WERI-Rb-1 (cell line): Measurements from ENCODE around the gene STK32C.

Experiments
- DNase-seq: peaks from one replicate; pipeline ENCODE4 v3.0.0-alpha.2; 2020
- H3K27ac ChIP-seq: fragments of 250-450 bp; sonication (Bioruptor Pico); 2 replicates; pipeline ENCODE4 v1.5.1; 2020; ENCODE audit warnings: mild to moderate bottlenecking, moderate library complexity
- H3K27me3 ChIP-seq: fragments of 250-450 bp; sonication (Bioruptor Pico); 2 replicates; pipeline ENCODE4 v1.5.1; 2021; ENCODE audit warnings: mild to moderate bottlenecking, low read depth, moderate library complexity; ENCODE audit not compliant: insufficient read depth, severe bottlenecking
- H3K36me3 ChIP-seq: fragments of 250-450 bp; sonication (Bioruptor Pico); 2 replicates; pipeline ENCODE4 v1.5.1; 2020; ENCODE audit warnings: mild to moderate bottlenecking, moderate library complexity
- H3K4me3 ChIP-seq: 2 replicates; pipeline ENCODE4 v1.5.1; 2011; ENCODE audit warnings: low read depth, mild to moderate bottlenecking, control low read depth, low read length
- H3K9me3 ChIP-seq: fragments of 250-450 bp; sonication (Bioruptor Pico); 2 replicates; pipeline ENCODE4 v1.5.1; 2021; ENCODE audit warnings: mild to moderate bottlenecking, moderate library complexity; ENCODE audit not compliant: severe bottlenecking
- TF ChIP-seq, protein P1 (sequence below): IDR thresholded peaks from 2 replicates; pipeline ENCODE4 v1.5.1; 2011; ENCODE audit warnings: low read depth, mild to moderate bottlenecking, control low read depth, inconsistent platforms, low read length

Gene STK32C

GRCh38 chr10:132328106-132328505, 20.4 kb upstream of the STK32C start:
- Histone ChIP-seq H3K27ac (no peak overlapping the region), H3K9me3 (no peaks in the 10 kb centered on the region), H3K36me3 (peaks cover 22% of the 10 kb centered on the region), H3K4me3 (no peak overlapping the region), H3K27me3 (no peaks in the 10 kb centered on the region)
- DNase-seq, result no peak
- TF ChIP-seq, protein P1, sequence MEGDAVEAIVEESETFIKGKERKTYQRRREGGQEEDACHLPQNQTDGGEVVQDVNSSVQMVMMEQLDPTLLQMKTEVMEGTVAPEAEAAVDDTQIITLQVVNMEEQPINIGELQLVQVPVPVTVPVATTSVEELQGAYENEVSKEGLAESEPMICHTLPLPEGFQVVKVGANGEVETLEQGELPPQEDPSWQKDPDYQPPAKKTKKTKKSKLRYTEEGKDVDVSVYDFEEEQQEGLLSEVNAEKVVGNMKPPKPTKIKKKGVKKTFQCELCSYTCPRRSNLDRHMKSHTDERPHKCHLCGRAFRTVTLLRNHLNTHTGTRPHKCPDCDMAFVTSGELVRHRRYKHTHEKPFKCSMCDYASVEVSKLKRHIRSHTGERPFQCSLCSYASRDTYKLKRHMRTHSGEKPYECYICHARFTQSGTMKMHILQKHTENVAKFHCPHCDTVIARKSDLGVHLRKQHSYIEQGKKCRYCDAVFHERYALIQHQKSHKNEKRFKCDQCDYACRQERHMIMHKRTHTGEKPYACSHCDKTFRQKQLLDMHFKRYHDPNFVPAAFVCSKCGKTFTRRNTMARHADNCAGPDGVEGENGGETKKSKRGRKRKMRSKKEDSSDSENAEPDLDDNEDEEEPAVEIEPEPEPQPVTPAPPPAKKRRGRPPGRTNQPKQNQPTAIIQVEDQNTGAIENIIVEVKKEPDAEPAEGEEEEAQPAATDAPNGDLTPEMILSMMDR, result no peak

GRCh38 chr10:132326925-132327324, 19.2 kb upstream of the STK32C start:
- H3K36me3 ChIP-seq, result peaks cover 22% of the 10 kb centered on the region
- DNase-seq, result no peak
- TF ChIP-seq, protein P1, result no peak
- no peak overlapping the region for H3K27ac ChIP-seq
- H3K4me3 ChIP-seq, result no peak overlapping the region
- H3K27me3 ChIP-seq, result no peaks in the 10 kb centered on the region
- no peaks in the 10 kb centered on the region for H3K9me3 ChIP-seq

- DNase-seq, result no peak
- Histone ChIP-seq H3K9me3 (no peaks in the 10 kb centered on the region), H3K27me3 (no peaks in the 10 kb centered on the region), H3K36me3 (peaks cover 21% of the 10 kb centered on the region), H3K27ac (no peak overlapping the region), H3K4me3 (no peak overlapping the region)
- TF ChIP-seq, protein P1, result no peak
Measured at GRCh38 chr10:132326344-132326889, 18.7 kb upstream of the STK32C start.

DNA sequence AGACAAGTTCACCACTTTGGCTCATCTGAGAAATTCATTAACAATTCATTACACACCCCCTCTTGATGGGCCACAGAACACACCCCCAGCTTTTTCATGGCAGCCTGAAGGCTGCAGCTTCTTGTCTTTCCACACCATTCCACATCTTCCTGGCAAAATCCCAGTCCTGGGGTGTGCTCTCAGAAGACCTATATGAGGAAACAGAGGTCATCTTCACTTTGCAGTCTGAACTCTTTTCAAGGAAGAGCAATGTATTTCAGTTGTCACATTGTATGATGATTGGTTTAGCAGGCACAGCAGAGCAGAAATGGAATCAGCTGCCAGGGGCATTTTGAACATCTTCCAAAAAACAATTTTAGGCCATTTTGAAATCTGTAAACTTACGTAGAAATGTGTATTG, 16.4 kb upstream of the STK32C start:
- Histone ChIP-seq H3K4me3 (no peak overlapping the region), H3K36me3 (peaks cover 10% of the 10 kb centered on the region), H3K9me3 (no peaks in the 10 kb centered on the region), H3K27ac (no peak overlapping the region), H3K27me3 (no peaks in the 10 kb centered on the region)
- DNase-seq, result no peak
- TF ChIP-seq, protein P1, result no peak

GRCh38 chr10:132322586-132323048, 14.9 kb upstream of the STK32C start:
- no peaks in the 10 kb centered on the region for H3K27me3 ChIP-seq
- peaks cover 5% of the 10 kb centered on the region for H3K36me3 ChIP-seq
- TF ChIP-seq, protein P1, result no peak
- DNase-seq, result no peak
- no peaks in the 10 kb centered on the region for H3K9me3 ChIP-seq
- no peak overlapping the region for H3K27ac ChIP-seq
- H3K4me3 ChIP-seq, result no peak overlapping the region

GRCh38 chr10:132321726-132322125, 14.0 kb upstream of the STK32C start:
- TF ChIP-seq, protein P1, result no peak
- H3K27ac ChIP-seq, result no peak overlapping the region
- no peak for DNase-seq

More at GRCh38 chr10:132321726-132322125, 14.0 kb upstream of the STK32C start:
- H3K27me3 ChIP-seq, result no peaks in the 10 kb centered on the region
- no peak overlapping the region for H3K4me3 ChIP-seq
- no peaks in the 10 kb centered on the region; the same call in 1 of the 2 replicates for H3K36me3 ChIP-seq
- H3K9me3 ChIP-seq, result no peaks in the 10 kb centered on the region
